Right atrium auricular region (tissue), 2 donors: Measurements from ENCODE around the gene SS18L1. TPM values are rescaled to one million over a fixed set of nuclear protein-coding genes. Genes with fewer than 3 reads are reported as not detected.

ENCODE experiments used
- DNase-seq: peaks from one replicate; pipeline ENCODE4 v3.0.0-alpha.2; 2019; ENCODE audit warnings: low spot score
- H3K27ac ChIP-seq, 2 donors: fragments of 200-600 bp; sonication (generic); 1 replicate in 1 of 2; 2 replicates in 1 of 2; pipeline ENCODE4 v1.5.1; 2016 to 2019
- H3K27me3 ChIP-seq, 2 donors: fragments of 200-600 bp; sonication (generic); one replicate each; pipeline versions ENCODE4 v1.5.1 to v1.6.0; 2017 to 2019
- H3K36me3 ChIP-seq: fragments of 200-600 bp; sonication (generic); one replicate; pipeline ENCODE4 v1.5.1; 2016
- H3K4me1 ChIP-seq, 2 donors: fragments of 200-600 bp; sonication (generic); one replicate each; pipeline versions ENCODE4 v1.5.1 to v1.6.0; 2017 to 2019
- H3K4me3 ChIP-seq, 2 donors: fragments of 200-600 bp; sonication (generic); 1 replicate in 1 of 2; 2 replicates in 1 of 2; pipeline ENCODE4 v1.5.1; 2017 to 2019; ENCODE audit warnings: mild to moderate bottlenecking in 1 of 2, moderate library complexity in 1 of 2
- H3K9me3 ChIP-seq, 2 donors: fragments of 200-600 bp; sonication (generic); one replicate each; pipeline ENCODE4 v1.5.1; 2019
- CTCF ChIP-seq, 2 donors: fragments of 200-600 bp; sonication (generic); IDR thresholded peaks; one replicate each; pipeline ENCODE4 v1.5.1; 2019; ENCODE audit warnings: antibody characterized with exemption in 2 of 2
- total RNA-seq, 2 donors: library from RNA; depleted of rRNA; stranded (reverse); fragments of >200 nt; gene quantifications; one replicate each; pipeline ENCODE4 v1.1.0, GENCODE V29; 2016

Gene SS18L1
- total RNA-seq, 2 donors from 2014 or later = 8.3 to 9.0 TPM

- H3K27me3 ChIP-seq = no peaks in the 10 kb centered on the region
- H3K4me3 ChIP-seq = no peak overlapping the region
- H3K4me1 ChIP-seq = peaks cover 0 to 9% of the 10 kb centered on the region in 2 donors
- no peak overlapping the region for H3K27ac ChIP-seq
- H3K9me3 ChIP-seq = no peaks in the 10 kb centered on the region
- peaks cover 49% of the 10 kb centered on the region for H3K36me3 ChIP-seq
- no peak for TF ChIP-seq CTCF (IDR thresholded peaks at IDR 0.05)
- DNase-seq = no peak
These were observed 52.2 kb downstream of the SS18L1 start for GRCh38 chr20:62195736-62196135.

- Histone ChIP-seq H3K9me3 (no peaks in the 10 kb centered on the region), H3K36me3 (peaks cover 55% of the 10 kb centered on the region), H3K27me3 (no peaks in the 10 kb centered on the region), H3K4me3 (no peak overlapping the region), H3K4me1 (peaks cover 0 to 9% of the 10 kb centered on the region in 2 donors), H3K27ac (no peak overlapping the region)
- DNase-seq = no peak
- TF ChIP-seq CTCF (IDR thresholded peaks at IDR 0.05) = no peak
These were observed 52.7 kb downstream of the SS18L1 start for GRCh38 chr20:62196286-62196685.

GRCh38 chr20:62197311-62197710 lies 53.7 kb downstream of the SS18L1 start:
- Histone ChIP-seq H3K36me3 (peaks cover 64% of the 10 kb centered on the region), H3K9me3 (no peaks in the 10 kb centered on the region), H3K27me3 (no peaks in the 10 kb centered on the region), H3K4me3 (no peak overlapping the region), H3K4me1 (no peaks in the 10 kb centered on the region), H3K27ac (no peak overlapping the region)
- DNase-seq = no peak
- TF ChIP-seq CTCF (IDR thresholded peaks at IDR 0.05) = no peak

DNA sequence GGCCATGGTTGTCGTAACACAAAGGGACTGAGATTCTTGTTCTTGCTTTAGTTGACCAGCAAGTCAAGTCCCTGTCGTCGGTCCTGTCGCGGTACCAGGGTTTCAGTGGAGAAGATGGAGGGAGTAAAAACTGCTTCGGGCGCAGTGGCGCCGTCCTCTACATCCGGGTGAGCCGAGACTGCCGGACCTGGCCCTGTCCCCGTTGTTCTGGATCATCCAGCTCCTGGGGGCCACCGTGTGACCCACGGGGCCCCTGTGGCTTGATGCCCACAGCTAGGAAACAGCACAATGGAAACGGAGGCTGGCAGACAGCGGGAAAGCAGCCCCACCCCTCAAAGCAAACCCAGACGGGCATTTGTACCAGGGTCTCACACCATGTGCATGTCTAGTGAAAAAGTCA lies 54.2 kb downstream of the SS18L1 start:
- no peak for DNase-seq
- no peaks in the 10 kb centered on the region for H3K9me3 ChIP-seq
- TF ChIP-seq CTCF (IDR thresholded peaks at IDR 0.05) = no peak
- H3K36me3 ChIP-seq = peaks cover 64% of the 10 kb centered on the region
- no peaks in the 10 kb centered on the region for H3K4me1 ChIP-seq
- H3K27ac ChIP-seq = no peak overlapping the region
- no peaks in the 10 kb centered on the region for H3K27me3 ChIP-seq
- H3K4me3 ChIP-seq = no peak overlapping the region

- H3K4me3 ChIP-seq = no peak overlapping the region
- no peaks in the 10 kb centered on the region for H3K9me3 ChIP-seq
- no peaks in the 10 kb centered on the region for H3K27me3 ChIP-seq
- peaks cover 64% of the 10 kb centered on the region for H3K36me3 ChIP-seq
- no peak overlapping the region for H3K27ac ChIP-seq
- TF ChIP-seq CTCF (IDR thresholded peaks at IDR 0.05) = no peak
- no peak for DNase-seq
- no peaks in the 10 kb centered on the region for H3K4me1 ChIP-seq
These were observed 54.9 kb downstream of the SS18L1 start for GRCh38 chr20:62198496-62198895.

- H3K4me3 ChIP-seq = no peak overlapping the region
- no peak for DNase-seq
- no peak overlapping the region for H3K27ac ChIP-seq
- no peaks in the 10 kb centered on the region for H3K27me3 ChIP-seq
- TF ChIP-seq CTCF (IDR thresholded peaks at IDR 0.05) = no peak
- H3K36me3 ChIP-seq = peaks cover 65% of the 10 kb centered on the region
- no peaks in the 10 kb centered on the region for H3K9me3 ChIP-seq
- no peaks in the 10 kb centered on the region for H3K4me1 ChIP-seq
These were observed 55.4 kb downstream of the SS18L1 start for GRCh38 chr20:62198931-62199330.
